ENCODE results near the gene SLC6A13. TPM values are rescaled to one million over a fixed set of nuclear protein-coding genes. Genes with fewer than 3 reads are reported as not detected.

SLC6A13 gene
- polyA plus RNA-seq, 3 donors: 0.03 to 0.34 (median 0.06) TPM

- 58 to 71% (median 70%) methylated on average over 11 of the region's 11 CpGs for WGBS, 3 donors
- no peak overlapping the region for H3K27ac ChIP-seq (ENCODE audit: low read depth, low read length)
Measured at GRCh38 chr12:177336-177979, 85.2 kb downstream of the SLC6A13 start.

GRCh38 chr12:176321-177181 lies 86.1 kb downstream of the SLC6A13 start:
- WGBS, 3 donors: 61 to 75% (median 62%) methylated on average over 16 of the region's 16 CpGs
- H3K27ac ChIP-seq (ENCODE audit: low read depth, low read length): no peak overlapping the region

GRCh38 chr12:175759-176158 lies 86.9 kb downstream of the SLC6A13 start:
- 74 to 84% (median 83%) methylated on average over 16 of the region's 16 CpGs for WGBS, 3 donors
- no peak overlapping the region for H3K27ac ChIP-seq (ENCODE audit: low read depth, low read length)

- WGBS, 3 donors: 34 to 63% (median 49%) methylated on average over 10 of the region's 10 CpGs
Measured at GRCh38 chr12:175250-175649, 87.4 kb downstream of the SLC6A13 start.

GRCh38 chr12:174596-174995 lies 88.0 kb downstream of the SLC6A13 start:
- H3K27ac ChIP-seq (ENCODE audit: low read depth, low read length): no peak overlapping the region
- WGBS, 3 donors: 37 to 78% (median 71%) methylated on average over 17 to 23 of the region's 23 CpGs

More at GRCh38 chr12:175250-175649, 87.4 kb downstream of the SLC6A13 start:
- H3K27ac ChIP-seq (ENCODE audit: low read depth, low read length): no peak overlapping the region

- WGBS, 3 donors: 59 to 81% (median 77%) methylated on average over 6 of the region's 6 CpGs
Measured at GRCh38 chr12:174124-174523, 88.5 kb downstream of the SLC6A13 start.

GRCh38 chr12:172732-173161 lies 89.9 kb downstream of the SLC6A13 start:
- 51 to 82% (median 60%) methylated on average over 15 of the region's 15 CpGs for WGBS, 3 donors

More at GRCh38 chr12:174124-174523, 88.5 kb downstream of the SLC6A13 start:
- no peak overlapping the region for H3K27ac ChIP-seq (ENCODE audit: low read depth, low read length)

GRCh38 chr12:171743-172676 lies 90.6 kb downstream of the SLC6A13 start:
- H3K27ac ChIP-seq (ENCODE audit: low read depth, low read length): no peak overlapping the region
- WGBS, 3 donors: 46 to 57% (median 50%) methylated on average over 18 of the region's 18 CpGs

More at GRCh38 chr12:172732-173161, 89.9 kb downstream of the SLC6A13 start:
- H3K27ac ChIP-seq (ENCODE audit: low read depth, low read length): no peak overlapping the region

- WGBS, 3 donors: 87 to 92% (median 90%) methylated on average over 10 of the region's 10 CpGs
- H3K27ac ChIP-seq (ENCODE audit: low read depth, low read length): no peak overlapping the region
Measured at GRCh38 chr12:171276-171675, 91.4 kb downstream of the SLC6A13 start.

Other genes with a start within 250 kb of the SLC6A13 start
- gene IQSEC3, start 196.1 kb downstream of the SLC6A13 start, polyA plus RNA-seq: 1 to 10 TPM in 2 of 3 donors, under 1 TPM in 1; 0.61 to 5.2 (median 5.2) TPM
- 1 to 10 TPM in 1 of 3 donors, under 1 TPM in 2; 0.16 to 1.0 (median 0.34) TPM for gene SLC6A12, start 48.7 kb downstream of the SLC6A13 start, polyA plus RNA-seq
- 1 to 10 TPM; 4.8 to 9.1 (median 9.1) TPM for gene KDM5A, start 126.5 kb upstream of the SLC6A13 start, polyA plus RNA-seq
- 1 to 10 TPM; 2.3 to 8.5 (median 2.3) TPM for gene CCDC77, start 138.8 kb upstream of the SLC6A13 start, polyA plus RNA-seq
- 1 to 10 TPM in 2 of 3 donors, under 1 TPM in 1; 0.56 to 6.3 (median 2.1) TPM for gene B4GALNT3, start 197.1 kb upstream of the SLC6A13 start, polyA plus RNA-seq

Data from adipose tissue (tissue), 3 donors.